Measurements from ENCODE around the gene ZNF500.
"Not testable (repeated sequence)": the region's sequence is repeated elsewhere in the genome, so short reads cannot be mapped to it uniquely, and the experiment has no call there.

The ZNF500 gene

GRCh38 chr16:4795828-4796572, 29.0 kb upstream of the ZNF500 start:
- DNase-seq, result no peak

GRCh38 chr16:4795181-4795827, 28.3 kb upstream of the ZNF500 start, which contains the start of gene SMIM22:
Gene SMIM22 (plus strand): TSS chr16:4795369. CDS start chr16:4795735, 366 bp downstream.
- peak; percentile 28 for DNase-seq

- no peak for DNase-seq
Measured at GRCh38 chr16:4792951-4793513, 26.1 kb upstream of the ZNF500 start.

- no peak for DNase-seq
Measured at GRCh38 chr16:4790871-4791270, 23.9 kb upstream of the ZNF500 start.

GRCh38 chr16:4790261-4790660, 23.3 kb upstream of the ZNF500 start:
- no peak for DNase-seq

GRCh38 chr16:4788910-4789309, 21.9 kb upstream of the ZNF500 start:
- no peak for DNase-seq

GRCh38 chr16:4788489-4788889, 21.5 kb upstream of the ZNF500 start:
- DNase-seq, result no peak

- no peak for DNase-seq
Measured at GRCh38 chr16:4787627-4788482, 20.9 kb upstream of the ZNF500 start, which contains the start of gene SEPTIN12. Gene SEPTIN12 (minus strand): TSS chr16:4788345. CDS start chr16:4787645, 700 bp downstream.

- no peak for DNase-seq
Measured at GRCh38 chr16:4787068-4787467, 20.1 kb upstream of the ZNF500 start.

GRCh38 chr16:4785758-4786433, 18.9 kb upstream of the ZNF500 start:
- DNase-seq, result no peak

- not testable (repeated sequence) for DNase-seq
Measured at GRCh38 chr16:4784444-4784987, 17.6 kb upstream of the ZNF500 start.

GRCh38 chr16:4783951-4784336, 17.0 kb upstream of the ZNF500 start:
- DNase-seq, result no peak

- DNase-seq, result no peak
Measured at GRCh38 chr16:4783251-4783950, 16.4 kb upstream of the ZNF500 start.

GRCh38 chr16:4780235-4780634, 13.3 kb upstream of the ZNF500 start:
- DNase-seq, result no peak

GRCh38 chr16:4778050-4778392, 11.1 kb upstream of the ZNF500 start:
- no peak for DNase-seq

- no peak for DNase-seq
Measured at GRCh38 chr16:4777339-4778049, 10.5 kb upstream of the ZNF500 start.

- no peak for DNase-seq
Measured at GRCh38 chr16:4776141-4776705, 9.3 kb upstream of the ZNF500 start.

- DNase-seq, result no peak
Measured at GRCh38 chr16:4775005-4775404, 8.0 kb upstream of the ZNF500 start.

GRCh38 chr16:4772351-4772750, 5.4 kb upstream of the ZNF500 start:
- DNase-seq, result no peak

GRCh38 chr16:4771646-4772045, 4.7 kb upstream of the ZNF500 start:
- DNase-seq, result no peak

GRCh38 chr16:4769306-4769638, 2.3 kb upstream of the ZNF500 start:
- DNase-seq, result no peak
